SK-N-MC (cell line): ENCODE results near the gene DLG2.

ENCODE experiments used
- EZH2 ChIP-seq: fragments of 200-600 bp; sonication (generic); IDR thresholded peaks from one replicate; pipeline ENCODE4 v1.6.1; 2017; ENCODE audit warnings: antibody characterized with exemption
- POLR2AphosphoS5 ChIP-seq: IDR thresholded peaks from 2 replicates; pipeline ENCODE4 v1.6.1; 2012; ENCODE audit warnings: mild to moderate bottlenecking, low read depth, low read length, borderline replicate concordance

DNA sequence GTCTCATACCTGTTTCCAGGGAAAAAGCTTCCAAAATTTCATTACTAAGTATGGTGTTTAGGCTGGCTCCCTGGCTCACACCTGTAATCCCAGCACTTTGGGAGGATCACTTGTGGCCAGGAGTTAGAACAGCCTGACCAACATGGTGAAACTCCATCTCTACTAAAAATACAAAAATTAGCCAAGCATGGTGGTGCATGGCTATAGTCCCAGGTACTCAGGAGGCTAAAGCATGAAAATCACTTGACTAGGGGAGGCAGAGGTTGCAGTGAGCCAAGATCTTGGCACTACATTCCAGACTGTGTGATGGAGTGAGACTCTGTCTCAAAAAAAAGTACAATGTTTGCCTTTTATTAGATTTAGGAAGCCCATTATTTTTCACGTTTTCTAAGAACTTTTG, 2009.5 kb downstream of the DLG2 start:
- no peak for TF ChIP-seq POLR2AphosphoS5
- TF ChIP-seq EZH2 = no peak
